ENCODE results near the gene KAZALD1.

KAZALD1 gene

GRCh38 chr10:101066896-101067355 lies 5.1 kb downstream of the KAZALD1 start:
- no peak for DNase-seq (ENCODE audit: low spot score)

- peak; percentile 87 for DNase-seq (ENCODE audit: low spot score)
These were observed 5.7 kb downstream of the KAZALD1 start for GRCh38 chr10:101067356-101068083.

- no peak for DNase-seq (ENCODE audit: low spot score)
These were observed 7.7 kb downstream of the KAZALD1 start for GRCh38 chr10:101069441-101069840.

- DNase-seq (ENCODE audit: low spot score) = no peak
These were observed 8.3 kb downstream of the KAZALD1 start for GRCh38 chr10:101070098-101070497.

GRCh38 chr10:101071267-101071884 lies 9.6 kb downstream of the KAZALD1 start:
- DNase-seq (ENCODE audit: low spot score) = no peak

- no peak for DNase-seq (ENCODE audit: low spot score)
These were observed 10.2 kb downstream of the KAZALD1 start for GRCh38 chr10:101071885-101072433.

GRCh38 chr10:101072923-101073322 lies 11.1 kb downstream of the KAZALD1 start:
- DNase-seq (ENCODE audit: low spot score) = no peak

- no peak for DNase-seq (ENCODE audit: low spot score)
These were observed 11.8 kb downstream of the KAZALD1 start for GRCh38 chr10:101073631-101074030.

GRCh38 chr10:101075775-101076174 lies 14.0 kb downstream of the KAZALD1 start:
- no peak for DNase-seq (ENCODE audit: low spot score)

- no peak for DNase-seq (ENCODE audit: low spot score)
These were observed 14.8 kb downstream of the KAZALD1 start for GRCh38 chr10:101076630-101077029.

- DNase-seq (ENCODE audit: low spot score) = no peak
These were observed 18.1 kb downstream of the KAZALD1 start for GRCh38 chr10:101079874-101080273.

- DNase-seq (ENCODE audit: low spot score) = no peak
These were observed 19.4 kb downstream of the KAZALD1 start for GRCh38 chr10:101080933-101081931.

- DNase-seq (ENCODE audit: low spot score) = no peak
These were observed 24.1 kb downstream of the KAZALD1 start for GRCh38 chr10:101085846-101086245.

- no peak for DNase-seq (ENCODE audit: low spot score)
These were observed 25.6 kb downstream of the KAZALD1 start for GRCh38 chr10:101087376-101087775.

- no peak for DNase-seq (ENCODE audit: low spot score)
These were observed 26.2 kb downstream of the KAZALD1 start for GRCh38 chr10:101087965-101088364.

GRCh38 chr10:101089520-101090299 lies 27.9 kb downstream of the KAZALD1 start:
- DNase-seq (ENCODE audit: low spot score) = no peak

GRCh38 chr10:101090597-101090996 lies 28.8 kb downstream of the KAZALD1 start:
- DNase-seq (ENCODE audit: low spot score) = no peak

- DNase-seq (ENCODE audit: low spot score) = no peak
These were observed 29.9 kb downstream of the KAZALD1 start for GRCh38 chr10:101091546-101092290.

- DNase-seq (ENCODE audit: low spot score) = no peak
These were observed 31.1 kb downstream of the KAZALD1 start for GRCh38 chr10:101092881-101093354.

GRCh38 chr10:101094121-101094879 lies 32.5 kb downstream of the KAZALD1 start:
- DNase-seq (ENCODE audit: low spot score) = no peak
